HG02623 (cell line): ENCODE results near the gene FBXL13.
A peak's percentile ranks its signal among the peaks of the same experiment; 100 is the strongest.
"Not testable (repeated sequence)": the region's sequence is repeated elsewhere in the genome, so short reads cannot be mapped to it uniquely, and the experiment has no call there.

Source experiments
- ATAC-seq: cut with Tn5 transposase; IDR thresholded peaks from one replicate; pipeline ENCODE4 v1.9.1; 2021; ENCODE audit warnings: moderate library complexity; ENCODE audit not compliant: unreplicated experiment

FBXL13 gene

GRCh38 chr7:102866535-102867215 lies 207.9 kb downstream of the FBXL13 start:
- no peak for ATAC-seq

GRCh38 chr7:102864958-102865357 lies 209.6 kb downstream of the FBXL13 start:
- no peak for ATAC-seq

- no peak for ATAC-seq
Measured at GRCh38 chr7:102860351-102860811, 214.2 kb downstream of the FBXL13 start.

- ATAC-seq, result no peak
Measured at GRCh38 chr7:102859799-102860125, 214.8 kb downstream of the FBXL13 start.

GRCh38 chr7:102859084-102859798 lies 215.4 kb downstream of the FBXL13 start:
- no peak for ATAC-seq

GRCh38 chr7:102856036-102856435 lies 218.6 kb downstream of the FBXL13 start:
- no peak for ATAC-seq

GRCh38 chr7:102849538-102849937 lies 225.1 kb downstream of the FBXL13 start:
- no peak for ATAC-seq

- no peak for ATAC-seq
Measured at GRCh38 chr7:102849079-102849478, 225.5 kb downstream of the FBXL13 start.

GRCh38 chr7:102845346-102845745 lies 229.2 kb downstream of the FBXL13 start:
- ATAC-seq, result no peak

- ATAC-seq, result peak; percentile 83
Measured at GRCh38 chr7:102843850-102844249, 230.7 kb downstream of the FBXL13 start.

GRCh38 chr7:102842284-102842683 lies 232.3 kb downstream of the FBXL13 start:
- no peak for ATAC-seq

- no peak for ATAC-seq
Measured at GRCh38 chr7:102841290-102841689, 233.3 kb downstream of the FBXL13 start.

- ATAC-seq, result no peak
Measured at GRCh38 chr7:102840404-102840803, 234.2 kb downstream of the FBXL13 start.

GRCh38 chr7:102838572-102839101 lies 236.0 kb downstream of the FBXL13 start:
- not testable (repeated sequence) for ATAC-seq

- no peak for ATAC-seq
Measured at GRCh38 chr7:102837802-102838201, 236.8 kb downstream of the FBXL13 start.

- ATAC-seq, result no peak
Measured at GRCh38 chr7:102836977-102837376, 237.6 kb downstream of the FBXL13 start.

GRCh38 chr7:102836191-102836919 lies 238.2 kb downstream of the FBXL13 start:
- ATAC-seq, result no peak

GRCh38 chr7:102834999-102835398 lies 239.6 kb downstream of the FBXL13 start:
- ATAC-seq, result peak; percentile 94

- no peak for ATAC-seq
Measured at GRCh38 chr7:102834466-102834865, 240.1 kb downstream of the FBXL13 start.

- ATAC-seq, result no peak
Measured at GRCh38 chr7:102833343-102833742, 241.3 kb downstream of the FBXL13 start.

GRCh38 chr7:102832674-102833073 lies 241.9 kb downstream of the FBXL13 start:
- no peak for ATAC-seq

- ATAC-seq, result no peak
Measured at GRCh38 chr7:102830197-102830596, 244.4 kb downstream of the FBXL13 start.
